HEK293 (cell line): ENCODE data around the gene CHGA.

Experiments used
- CTCF ChIA-PET: fragments of 350-600 bp; formaldehyde crosslinking; extraction: SDS; loops from one replicate; lab custom pipeline; 2021; ENCODE audit warnings: antibody characterized with exemption; lab: Yijun Ruan, JAX
- POLR2A ChIA-PET: fragments of 300-600 bp; formaldehyde crosslinking; extraction: SDS; loops from one replicate; lab custom pipeline; 2020; ENCODE audit warnings: antibody characterized with exemption, inconsistent platforms; lab: Yijun Ruan, JAX
- H3K27ac ChIP-seq: fragments of 200-500 bp; sonication (Bioruptor generic); 2 replicates; pipeline ENCODE4 v1.5.1; 2014; ENCODE audit warnings: low read depth, low read length, control low read depth, inconsistent platforms; ENCODE audit errors: extremely low read depth
- H3K36me3 ChIP-seq, 2 experiments: fragments of 200-500 bp in 1 of 2; sonication (Bioruptor generic) in 1 of 2; 1 replicate in 1 of 2; 2 replicates in 1 of 2; pipeline ENCODE4 v1.5.1; 2014 to 2017; ENCODE audit warnings: inconsistent platforms in 2 of 2, low read length in 2 of 2; ENCODE audit not compliant: control insufficient read depth in 2 of 2, insufficient read depth in 1 of 2
- H3K4me1 ChIP-seq: fragments of 200-500 bp; sonication (Bioruptor generic); 2 replicates; pipeline ENCODE4 v1.5.1; 2014; ENCODE audit warnings: mild to moderate bottlenecking, low read length, inconsistent platforms; ENCODE audit not compliant: control insufficient read depth, insufficient read depth
- H3K4me3 ChIP-seq: 2 replicates; pipeline ENCODE4 v1.5.1; 2011; ENCODE audit warnings: low read depth, mild to moderate bottlenecking, control low read depth, low read length, moderate library complexity
- H3K9me3 ChIP-seq: fragments of 200-500 bp; sonication (Bioruptor generic); 2 replicates; pipeline ENCODE4 v1.5.1; 2014; ENCODE audit warnings: low read depth, low read length, inconsistent platforms; ENCODE audit not compliant: control insufficient read depth, insufficient read depth
- FEZF1 ChIP-seq: fragments of 450-650 bp; formaldehyde crosslinking; IDR thresholded peaks from 2 replicates; pipeline ENCODE4 v1.5.1; 2016; ENCODE audit warnings: missing biosample characterization, missing genetic modification characterization
- GLI4 ChIP-seq: fragments of 450-650 bp; formaldehyde crosslinking; IDR thresholded peaks from 2 replicates; pipeline ENCODE4 v1.5.1; 2016; ENCODE audit warnings: missing biosample characterization, missing genetic modification characterization
- OSR2 ChIP-seq: fragments of 450-650 bp; formaldehyde crosslinking; IDR thresholded peaks from 2 replicates; pipeline ENCODE4 v1.5.1; 2016; ENCODE audit warnings: missing biosample characterization, missing genetic modification characterization
- SCRT2 ChIP-seq: fragments of 450-650 bp; formaldehyde crosslinking; IDR thresholded peaks from 2 replicates; pipeline ENCODE4 v1.5.1; 2016; ENCODE audit warnings: missing biosample characterization, missing genetic modification characterization
- SETDB1 ChIP-seq: IDR thresholded peaks from one replicate; pipeline ENCODE4 v1.6.1; 2017; ENCODE audit warnings: mild to moderate bottlenecking, low read length, moderate library complexity, mixed read lengths; ENCODE audit not compliant: insufficient read length
- SP2 ChIP-seq: fragments of 450-650 bp; formaldehyde crosslinking; IDR thresholded peaks from 2 replicates; pipeline ENCODE4 v1.5.1; 2016; ENCODE audit warnings: missing biosample characterization, missing genetic modification characterization
- SP7 ChIP-seq: fragments of 450-650 bp; formaldehyde crosslinking; IDR thresholded peaks from 2 replicates; pipeline ENCODE4 v1.5.1; 2016; ENCODE audit warnings: missing biosample characterization, missing genetic modification characterization
- YY1 ChIP-seq: fragments of 450-650 bp; formaldehyde crosslinking; IDR thresholded peaks from 2 replicates; pipeline ENCODE4 v1.5.1; 2018; ENCODE audit warnings: missing biosample characterization, missing genetic modification characterization
- ZBTB48 ChIP-seq: fragments of 450-650 bp; formaldehyde crosslinking; IDR thresholded peaks from 2 replicates; pipeline ENCODE4 v1.5.1; 2016; ENCODE audit warnings: missing biosample characterization, missing genetic modification characterization
- ZFP37 ChIP-seq: fragments of 450-650 bp; formaldehyde crosslinking; IDR thresholded peaks from 2 replicates; pipeline ENCODE4 v1.5.1; 2016; ENCODE audit warnings: missing biosample characterization, missing genetic modification characterization
- ZFP69B ChIP-seq: fragments of 450-650 bp; formaldehyde crosslinking; IDR thresholded peaks from 2 replicates; pipeline ENCODE4 v1.5.1; 2016; ENCODE audit warnings: missing biosample characterization, missing genetic modification characterization
- ZNF214 ChIP-seq: fragments of 450-650 bp; formaldehyde crosslinking; IDR thresholded peaks from 2 replicates; pipeline ENCODE4 v1.5.1; 2017; ENCODE audit warnings: missing biosample characterization, mild to moderate bottlenecking, missing genetic modification characterization, borderline replicate concordance
- ZNF221 ChIP-seq: fragments of 450-650 bp; formaldehyde crosslinking; IDR thresholded peaks from 2 replicates; pipeline ENCODE4 v1.5.1; 2017; ENCODE audit warnings: missing biosample characterization, missing genetic modification characterization, borderline replicate concordance
- ZNF335 ChIP-seq: fragments of 450-650 bp; formaldehyde crosslinking; conservative IDR thresholded peaks from 2 replicates; pipeline ENCODE4 v1.5.1; 2016; ENCODE audit warnings: missing biosample characterization, missing genetic modification characterization
- ZNF549 ChIP-seq: fragments of 450-650 bp; IDR thresholded peaks from 2 replicates; pipeline ENCODE4 v1.5.1; 2018; ENCODE audit warnings: missing biosample characterization, missing genetic modification characterization, mild to moderate bottlenecking, inconsistent platforms, moderate library complexity
- ZNF560 ChIP-seq: fragments of 450-650 bp; formaldehyde crosslinking; IDR thresholded peaks from 2 replicates; pipeline ENCODE4 v1.5.1; 2017; ENCODE audit warnings: missing biosample characterization, missing genetic modification characterization, borderline replicate concordance
- ZNF610 ChIP-seq: fragments of 450-650 bp; formaldehyde crosslinking; IDR thresholded peaks from 2 replicates; pipeline ENCODE4 v1.5.1; 2016; ENCODE audit warnings: missing biosample characterization, missing genetic modification characterization, borderline replicate concordance
- ZNF621 ChIP-seq: fragments of 450-650 bp; formaldehyde crosslinking; IDR thresholded peaks from 2 replicates; pipeline ENCODE4 v1.5.1; 2017; ENCODE audit warnings: missing biosample characterization, missing genetic modification characterization
- ZNF623 ChIP-seq: fragments of 450-650 bp; formaldehyde crosslinking; IDR thresholded peaks from 2 replicates; pipeline ENCODE4 v1.5.1; 2016; ENCODE audit warnings: missing biosample characterization, missing genetic modification characterization
- ZNF629 ChIP-seq: fragments of 450-650 bp; formaldehyde crosslinking; IDR thresholded peaks from 2 replicates; pipeline ENCODE4 v1.5.1; 2017; ENCODE audit warnings: missing biosample characterization, missing genetic modification characterization
- ZNF670 ChIP-seq: fragments of 450-650 bp; formaldehyde crosslinking; IDR thresholded peaks from 2 replicates; pipeline ENCODE4 v1.5.1; 2016; ENCODE audit warnings: missing biosample characterization, missing genetic modification characterization, low read depth
- ZNF837 ChIP-seq: fragments of 450-650 bp; formaldehyde crosslinking; IDR thresholded peaks from 2 replicates; pipeline ENCODE4 v1.5.1; 2016; ENCODE audit warnings: missing biosample characterization, missing genetic modification characterization
- TF ChIP-seq, protein P1 (sequence below): fragments of 450-650 bp; formaldehyde crosslinking; IDR thresholded peaks from 2 replicates; pipeline ENCODE4 v1.5.0; 2017; ENCODE audit warnings: missing biosample characterization, missing genetic modification characterization, borderline replicate concordance
- TF ChIP-seq, protein P2 (sequence below): fragments of 450-650 bp; formaldehyde crosslinking; IDR thresholded peaks from 2 replicates; pipeline ENCODE4 v1.5.1; 2016; ENCODE audit warnings: missing biosample characterization, missing genetic modification characterization
- TF ChIP-seq, protein P3 (sequence below): fragments of 450-650 bp; formaldehyde crosslinking; IDR thresholded peaks from 2 replicates; pipeline ENCODE4 v1.5.1; 2016; ENCODE audit warnings: missing biosample characterization, missing genetic modification characterization

CHGA gene

DNA sequence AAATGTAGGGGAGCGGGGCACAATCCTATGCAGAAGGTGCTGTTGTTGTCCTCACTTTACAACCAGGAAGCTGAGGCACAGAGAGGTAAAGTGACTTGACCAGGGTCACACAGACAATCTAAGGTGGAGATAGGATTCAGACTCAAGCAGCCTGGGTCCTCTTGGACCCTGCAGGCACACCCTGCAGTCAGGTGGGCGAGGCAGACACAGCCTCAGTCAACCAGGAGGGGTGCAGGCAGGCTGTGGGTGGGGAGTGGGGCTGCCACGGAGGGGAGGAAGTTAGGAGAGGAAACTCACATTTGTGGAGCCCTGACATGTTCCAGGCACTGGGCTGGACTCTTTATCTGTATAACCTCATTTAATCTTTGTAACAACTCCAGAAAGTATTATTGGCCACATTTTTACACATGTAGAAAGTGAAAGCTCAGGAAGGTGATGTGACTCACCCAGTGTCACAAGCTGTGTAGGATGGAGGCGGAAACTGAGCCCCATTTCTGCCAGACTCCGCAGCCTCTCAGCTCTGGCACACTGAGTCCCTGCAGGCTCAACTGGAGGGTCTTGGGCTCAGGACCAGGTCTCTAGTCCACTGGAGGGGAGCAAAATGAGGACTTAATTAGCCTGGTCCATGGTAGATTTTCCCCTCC is 24.9 kb upstream of the CHGA start:
- ChIA-PET POLR2A (no interaction called here), CTCF (interaction anchor here (0.6 kb wide), 1 partner anchor 18 kb away, joined by 3 read pairs; no protein-coding TSS in a partner anchor)
- Histone ChIP-seq H3K27ac (no peak overlapping the region), H3K9me3 (no peaks in the 10 kb centered on the region), H3K4me3 (no peak overlapping the region), H3K36me3 (no peaks in the 10 kb centered on the region), H3K4me1 (no peaks in the 10 kb centered on the region)
- TF ChIP-seq YY1 (no peak), ZFP37 (no peak), ZNF610 (tag by site-specific recombination) (no peak), ZNF670 (no peak), ZNF837 (no peak), ZNF621 (tag by site-specific recombination) (no peak), SETDB1 (no peak), ZNF560 (no peak), FEZF1 (tag by site-specific recombination) (no peak), ZBTB48 (no peak)
- TF ChIP-seq, protein P1, sequence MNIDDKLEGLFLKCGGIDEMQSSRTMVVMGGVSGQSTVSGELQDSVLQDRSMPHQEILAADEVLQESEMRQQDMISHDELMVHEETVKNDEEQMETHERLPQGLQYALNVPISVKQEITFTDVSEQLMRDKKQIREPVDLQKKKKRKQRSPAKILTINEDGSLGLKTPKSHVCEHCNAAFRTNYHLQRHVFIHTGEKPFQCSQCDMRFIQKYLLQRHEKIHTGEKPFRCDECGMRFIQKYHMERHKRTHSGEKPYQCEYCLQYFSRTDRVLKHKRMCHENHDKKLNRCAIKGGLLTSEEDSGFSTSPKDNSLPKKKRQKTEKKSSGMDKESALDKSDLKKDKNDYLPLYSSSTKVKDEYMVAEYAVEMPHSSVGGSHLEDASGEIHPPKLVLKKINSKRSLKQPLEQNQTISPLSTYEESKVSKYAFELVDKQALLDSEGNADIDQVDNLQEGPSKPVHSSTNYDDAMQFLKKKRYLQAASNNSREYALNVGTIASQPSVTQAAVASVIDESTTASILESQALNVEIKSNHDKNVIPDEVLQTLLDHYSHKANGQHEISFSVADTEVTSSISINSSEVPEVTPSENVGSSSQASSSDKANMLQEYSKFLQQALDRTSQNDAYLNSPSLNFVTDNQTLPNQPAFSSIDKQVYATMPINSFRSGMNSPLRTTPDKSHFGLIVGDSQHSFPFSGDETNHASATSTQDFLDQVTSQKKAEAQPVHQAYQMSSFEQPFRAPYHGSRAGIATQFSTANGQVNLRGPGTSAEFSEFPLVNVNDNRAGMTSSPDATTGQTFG: no peak
- TF ChIP-seq, protein P2, sequence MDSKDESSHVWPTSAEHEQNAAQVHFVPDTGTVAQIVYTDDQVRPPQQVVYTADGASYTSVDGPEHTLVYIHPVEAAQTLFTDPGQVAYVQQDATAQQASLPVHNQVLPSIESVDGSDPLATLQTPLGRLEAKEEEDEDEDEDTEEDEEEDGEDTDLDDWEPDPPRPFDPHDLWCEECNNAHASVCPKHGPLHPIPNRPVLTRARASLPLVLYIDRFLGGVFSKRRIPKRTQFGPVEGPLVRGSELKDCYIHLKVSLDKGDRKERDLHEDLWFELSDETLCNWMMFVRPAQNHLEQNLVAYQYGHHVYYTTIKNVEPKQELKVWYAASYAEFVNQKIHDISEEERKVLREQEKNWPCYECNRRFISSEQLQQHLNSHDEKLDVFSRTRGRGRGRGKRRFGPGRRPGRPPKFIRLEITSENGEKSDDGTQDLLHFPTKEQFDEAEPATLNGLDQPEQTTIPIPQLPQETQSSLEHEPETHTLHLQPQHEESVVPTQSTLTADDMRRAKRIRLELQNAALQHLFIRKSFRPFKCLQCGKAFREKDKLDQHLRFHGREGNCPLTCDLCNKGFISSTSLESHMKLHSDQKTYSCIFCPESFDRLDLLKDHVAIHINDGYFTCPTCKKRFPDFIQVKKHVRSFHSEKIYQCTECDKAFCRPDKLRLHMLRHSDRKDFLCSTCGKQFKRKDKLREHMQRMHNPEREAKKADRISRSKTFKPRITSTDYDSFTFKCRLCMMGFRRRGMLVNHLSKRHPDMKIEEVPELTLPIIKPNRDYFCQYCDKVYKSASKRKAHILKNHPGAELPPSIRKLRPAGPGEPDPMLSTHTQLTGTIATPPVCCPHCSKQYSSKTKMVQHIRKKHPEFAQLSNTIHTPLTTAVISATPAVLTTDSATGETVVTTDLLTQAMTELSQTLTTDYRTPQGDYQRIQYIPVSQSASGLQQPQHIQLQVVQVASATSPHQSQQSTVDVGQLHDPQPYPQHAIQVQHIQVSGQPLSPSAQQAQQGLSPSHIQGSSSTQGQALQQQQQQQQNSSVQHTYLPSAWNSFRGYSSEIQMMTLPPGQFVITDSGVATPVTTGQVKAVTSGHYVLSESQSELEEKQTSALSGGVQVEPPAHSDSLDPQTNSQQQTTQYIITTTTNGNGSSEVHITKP (tag by site-specific recombination): no peak

DNA sequence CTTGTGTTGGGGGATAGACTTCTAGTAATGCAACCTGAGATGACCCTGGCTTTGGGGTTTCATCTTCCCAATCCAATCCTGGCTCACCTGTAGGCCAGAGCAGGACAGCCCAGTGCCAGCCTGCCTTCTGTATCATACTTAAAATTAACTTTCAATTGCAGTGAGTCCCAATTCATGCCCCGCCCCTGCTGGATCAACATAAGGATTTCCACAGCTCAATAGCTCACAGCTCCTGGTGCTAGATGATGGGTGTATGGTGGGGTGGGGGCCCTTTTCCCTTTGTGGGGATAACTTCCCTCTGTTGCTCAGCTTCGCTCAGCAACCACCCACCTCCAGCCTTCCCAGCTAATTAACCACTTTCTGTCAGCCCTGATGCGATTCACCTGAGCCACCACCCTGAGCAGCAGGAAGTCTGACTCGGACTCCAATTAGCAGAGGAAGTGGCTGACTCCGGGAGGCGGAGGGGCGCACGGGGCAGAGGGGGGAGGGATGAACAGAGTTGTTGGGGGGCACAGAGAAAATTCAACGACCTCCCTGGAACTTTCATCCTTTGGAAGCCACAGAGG is 24.3 kb upstream of the CHGA start:
- H3K4me1 ChIP-seq: no peaks in the 10 kb centered on the region
- H3K36me3 ChIP-seq: no peaks in the 10 kb centered on the region
- no peak overlapping the region for H3K27ac ChIP-seq
- H3K9me3 ChIP-seq: no peaks in the 10 kb centered on the region
- H3K4me3 ChIP-seq: no peak overlapping the region
- ChIA-PET CTCF (interaction anchor here (0.6 kb wide), 1 partner anchor 18 kb away, joined by 3 read pairs; no protein-coding TSS in a partner anchor), POLR2A (no interaction called here)
- TF ChIP-seq ZFP69B (tag by site-specific recombination) (no peak), ZNF629 (no peak), ZNF623 (tag by site-specific recombination) (no peak), ZNF214 (tag by site-specific recombination) (no peak), GLI4 (tag by site-specific recombination) (no peak), ZNF549 (no peak), ZNF335 (tag by site-specific recombination) (no peak), OSR2 (tag by site-specific recombination) (no peak), ZNF221 (tag by site-specific recombination) (no peak), SP7 (no peak), SCRT2 (tag by site-specific recombination) (no peak), SP2 (tag by site-specific recombination) (no peak)
- TF ChIP-seq, protein P3, sequence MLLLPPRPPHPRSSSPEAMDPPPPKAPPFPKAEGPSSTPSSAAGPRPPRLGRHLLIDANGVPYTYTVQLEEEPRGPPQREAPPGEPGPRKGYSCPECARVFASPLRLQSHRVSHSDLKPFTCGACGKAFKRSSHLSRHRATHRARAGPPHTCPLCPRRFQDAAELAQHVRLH: no peak
